Renal pelvis (tissue), 4 donors: ENCODE measurements around the gene SEMA6B. TPM values are rescaled to one million over a fixed set of nuclear protein-coding genes. Genes with fewer than 3 reads are reported as not detected.

Source experiments
- DNase-seq: peaks from one replicate; pipeline ENCODE4 v3.0.0-alpha.2; 2013
- polyA plus RNA-seq, 3 donors: library from polyadenylated mRNA; unstranded; fragments of 120-200 nt; gene quantifications; one replicate each; pipeline ENCODE4 v1.2.1, GENCODE V29; 2013; ENCODE audit not compliant: insufficient read length in 3 of 3

SEMA6B gene
- polyA plus RNA-seq, 3 donors = 2.5 to 3.9 (median 3.1) TPM

DNA sequence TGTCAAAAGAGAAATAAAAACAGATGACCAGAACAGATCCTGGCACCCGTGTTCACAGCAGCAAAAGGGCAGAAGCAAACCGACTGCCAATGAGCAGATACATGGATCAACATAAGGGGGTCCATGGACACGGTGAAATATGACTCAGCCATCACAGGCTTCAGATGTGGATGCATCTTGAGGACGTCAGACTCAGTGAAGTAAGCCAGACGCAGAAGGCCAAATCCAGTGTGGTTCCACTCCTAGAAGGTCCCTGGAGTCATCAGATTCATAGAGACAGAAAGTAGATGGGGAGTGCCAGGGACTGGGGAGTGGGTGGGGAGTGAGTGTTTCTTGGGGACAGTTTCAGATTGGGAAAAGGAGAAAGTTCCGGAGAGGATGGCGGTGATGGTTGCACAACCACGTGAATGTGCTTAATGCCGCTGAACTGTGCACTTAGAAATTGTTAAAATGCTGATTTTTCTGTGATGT, 28.8 kb upstream of the SEMA6B start:
- DNase-seq = no peak

DNA sequence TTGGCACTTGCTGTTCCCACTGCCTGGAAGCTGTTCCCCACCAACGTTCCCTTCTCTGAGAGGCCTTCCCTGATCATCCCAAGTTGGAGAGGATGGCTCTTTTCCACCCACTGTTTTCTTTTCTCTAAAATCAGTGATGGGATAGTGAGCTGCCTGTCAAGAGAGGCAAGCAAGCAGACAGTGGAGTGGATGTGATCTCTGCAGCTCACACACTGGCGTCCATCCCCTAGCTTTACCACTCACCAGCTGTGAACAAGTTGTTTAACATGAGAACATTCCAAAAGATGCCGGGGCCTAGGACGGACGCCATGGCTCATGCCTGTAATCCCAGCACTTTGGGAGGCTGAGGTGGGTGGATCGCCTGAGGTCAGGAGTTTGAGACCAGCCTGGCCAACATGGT, 28.0 kb upstream of the SEMA6B start:
- DNase-seq = no peak

DNA sequence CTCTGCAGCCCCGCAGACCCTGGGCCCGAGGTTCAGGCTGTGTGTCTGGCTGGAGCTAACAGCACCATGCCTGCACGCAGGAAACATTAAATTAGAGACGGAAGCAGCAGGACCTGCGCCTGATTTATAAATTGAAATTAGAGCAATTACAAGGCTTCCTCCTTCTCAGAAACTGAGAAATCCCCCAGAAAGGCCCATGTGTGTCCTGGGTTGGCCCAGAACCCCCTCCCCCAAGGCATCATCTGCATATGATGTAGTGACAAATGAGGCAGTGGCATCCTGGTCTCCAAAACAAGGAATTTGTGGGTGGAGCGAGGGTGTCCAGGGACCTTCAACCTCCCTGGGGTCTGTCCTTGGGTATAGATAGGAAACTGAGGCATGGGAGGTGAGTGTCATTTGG, 27.2 kb upstream of the SEMA6B start:
- no peak for DNase-seq

DNA sequence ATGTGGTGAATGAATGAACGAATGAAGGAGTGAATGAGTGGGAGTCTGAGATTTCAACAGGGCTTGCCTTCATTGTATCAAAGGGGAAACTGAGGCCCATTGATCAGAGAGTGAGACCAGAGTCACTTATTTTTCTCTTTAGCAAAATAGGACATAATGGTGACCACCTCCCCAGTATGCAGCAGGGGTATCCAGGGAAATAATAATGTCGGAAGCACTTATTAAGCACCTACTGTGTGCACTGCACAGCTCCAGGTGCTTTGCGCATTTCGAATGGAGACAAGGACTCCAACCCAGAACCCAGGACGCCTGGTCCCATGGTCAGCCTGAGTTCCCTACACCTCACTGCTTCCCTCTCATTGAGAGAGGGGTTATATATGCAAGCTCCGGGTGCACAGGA, 26.8 kb upstream of the SEMA6B start:
- DNase-seq = no peak

DNA sequence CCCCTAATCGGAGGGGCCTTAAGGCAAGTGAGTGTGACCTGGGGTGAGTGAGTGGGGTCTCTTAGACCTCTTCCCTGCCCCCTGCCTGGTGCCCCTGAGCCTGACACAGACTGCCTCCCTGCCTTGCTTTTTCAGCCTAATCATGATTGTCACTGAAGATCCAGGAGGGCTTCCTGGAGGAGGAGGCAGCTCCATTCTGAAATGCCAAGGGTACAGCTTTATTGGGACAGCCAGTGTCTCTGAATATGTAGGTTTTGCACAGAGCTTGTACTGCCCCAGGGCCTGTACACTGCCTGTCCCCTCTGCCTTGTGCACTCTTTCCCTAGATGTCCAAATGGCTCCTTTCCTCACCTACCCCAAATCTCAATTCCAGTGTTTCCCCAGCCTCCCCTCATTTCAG, 26.1 kb upstream of the SEMA6B start:
- DNase-seq = no peak

DNA sequence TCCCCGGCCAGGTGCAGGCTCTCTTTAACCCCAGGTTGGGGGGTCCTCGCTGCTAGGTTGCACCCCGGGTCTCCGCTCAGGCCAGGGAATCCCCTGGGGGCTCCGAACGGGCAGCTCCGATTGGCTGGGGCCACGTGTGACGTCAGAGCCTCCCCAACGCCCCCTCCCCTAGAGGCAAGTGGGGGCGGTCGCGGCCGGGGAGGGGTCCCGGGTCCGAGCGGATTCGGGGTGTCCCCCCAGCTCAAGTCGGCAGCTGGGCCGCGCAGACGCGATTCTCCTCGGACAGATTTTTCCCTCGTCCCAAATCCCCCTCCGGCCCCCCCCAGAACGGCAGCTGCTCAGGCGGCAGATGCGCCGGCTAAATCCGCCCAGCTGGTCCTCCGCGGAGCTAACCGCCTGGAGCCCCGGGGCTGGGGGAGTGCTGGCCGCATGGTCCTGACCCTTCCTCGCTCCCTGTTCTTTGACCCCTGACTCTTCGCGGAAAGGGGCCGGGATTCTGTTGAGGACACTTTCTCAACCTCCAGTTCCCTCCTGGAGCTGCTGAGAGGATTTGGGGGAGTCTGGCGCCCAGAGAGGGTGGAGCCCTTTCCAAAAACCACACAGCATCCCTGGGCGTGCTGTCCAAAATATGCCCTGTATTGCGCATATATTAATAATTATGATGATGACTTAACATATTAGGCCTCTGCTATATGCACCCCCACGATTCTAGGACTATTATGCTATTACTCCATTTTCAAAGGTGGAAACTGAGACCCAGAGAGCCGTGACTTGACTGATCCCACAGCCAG, 25.4 kb upstream of the SEMA6B start:
- DNase-seq = no peak

DNA sequence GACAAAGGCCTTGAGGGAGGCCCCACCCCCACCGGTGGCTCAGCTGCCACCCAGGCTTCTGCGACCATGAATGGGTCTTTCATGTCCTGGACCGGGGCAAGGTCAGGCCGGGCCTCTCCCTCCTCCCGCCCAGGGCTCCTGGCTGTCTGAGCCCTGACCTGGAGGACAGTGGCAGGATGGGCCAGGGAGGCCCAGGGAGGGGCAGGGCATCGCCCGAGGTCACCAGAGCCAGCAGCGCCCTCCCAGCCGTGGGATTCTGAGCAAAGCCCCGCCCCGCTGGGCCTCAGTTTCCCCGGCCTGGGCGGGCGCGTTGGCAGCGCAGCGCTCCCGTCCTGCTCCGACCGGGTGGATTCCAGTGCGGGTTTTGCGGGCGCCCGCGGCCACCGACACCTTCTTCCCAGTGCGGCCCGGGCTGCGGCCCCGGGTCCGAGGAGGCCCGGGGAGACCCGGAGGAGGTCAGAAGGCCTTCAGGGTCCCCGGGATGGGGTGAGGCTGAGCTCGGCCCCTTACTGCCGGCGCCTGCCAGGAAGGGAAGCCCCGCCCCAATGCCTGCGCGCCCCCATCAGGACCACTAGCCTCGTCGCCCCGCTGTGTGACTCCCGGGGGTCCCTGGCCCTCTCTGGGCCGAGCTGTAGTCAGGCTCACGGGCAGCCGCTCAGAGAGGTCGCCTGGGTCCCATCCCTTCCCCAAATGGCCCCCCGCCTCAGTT, 24.6 kb upstream of the SEMA6B start:
- no peak for DNase-seq

DNA sequence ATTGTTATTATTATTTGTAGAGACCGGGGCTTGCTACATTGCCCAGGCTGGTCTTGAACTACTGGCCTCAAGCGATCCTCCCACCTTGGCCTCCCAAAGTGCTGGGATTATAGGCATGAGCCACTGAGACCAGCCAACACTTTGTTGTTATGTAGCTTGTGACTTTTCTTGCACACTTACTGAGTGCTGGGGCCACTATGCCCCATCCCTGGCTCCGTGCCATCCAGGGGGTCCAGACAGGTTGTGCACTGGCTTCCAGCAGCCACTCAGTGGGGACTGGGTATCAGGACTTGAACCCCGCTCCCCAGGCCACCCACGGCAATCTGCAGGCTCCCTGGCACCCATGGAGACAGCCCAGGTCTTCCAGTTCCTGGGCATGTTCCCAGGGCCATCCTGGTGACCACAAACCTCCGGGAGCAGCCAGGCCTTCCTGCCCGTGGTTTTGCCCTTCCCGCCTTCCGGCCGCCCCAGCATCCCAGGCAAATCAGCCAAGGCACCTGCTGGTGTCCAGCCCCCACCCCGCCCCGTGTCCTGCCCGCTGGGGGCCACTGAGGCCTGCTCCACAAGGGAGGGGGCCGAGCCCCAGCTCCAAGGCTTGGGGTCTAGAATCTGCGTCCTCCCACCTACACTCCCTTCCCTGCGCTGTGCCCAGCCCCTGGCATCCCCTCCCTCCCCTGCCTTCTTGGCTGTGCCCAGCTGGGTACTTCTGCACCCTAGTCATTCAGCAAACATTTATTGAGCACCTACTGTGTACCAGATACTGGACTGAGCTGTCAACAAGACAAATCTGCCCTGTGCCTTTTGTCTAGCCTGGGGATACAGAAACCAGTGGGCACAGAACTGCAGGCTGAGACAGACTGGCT, 23.7 kb upstream of the SEMA6B start:
- DNase-seq = no peak

DNA sequence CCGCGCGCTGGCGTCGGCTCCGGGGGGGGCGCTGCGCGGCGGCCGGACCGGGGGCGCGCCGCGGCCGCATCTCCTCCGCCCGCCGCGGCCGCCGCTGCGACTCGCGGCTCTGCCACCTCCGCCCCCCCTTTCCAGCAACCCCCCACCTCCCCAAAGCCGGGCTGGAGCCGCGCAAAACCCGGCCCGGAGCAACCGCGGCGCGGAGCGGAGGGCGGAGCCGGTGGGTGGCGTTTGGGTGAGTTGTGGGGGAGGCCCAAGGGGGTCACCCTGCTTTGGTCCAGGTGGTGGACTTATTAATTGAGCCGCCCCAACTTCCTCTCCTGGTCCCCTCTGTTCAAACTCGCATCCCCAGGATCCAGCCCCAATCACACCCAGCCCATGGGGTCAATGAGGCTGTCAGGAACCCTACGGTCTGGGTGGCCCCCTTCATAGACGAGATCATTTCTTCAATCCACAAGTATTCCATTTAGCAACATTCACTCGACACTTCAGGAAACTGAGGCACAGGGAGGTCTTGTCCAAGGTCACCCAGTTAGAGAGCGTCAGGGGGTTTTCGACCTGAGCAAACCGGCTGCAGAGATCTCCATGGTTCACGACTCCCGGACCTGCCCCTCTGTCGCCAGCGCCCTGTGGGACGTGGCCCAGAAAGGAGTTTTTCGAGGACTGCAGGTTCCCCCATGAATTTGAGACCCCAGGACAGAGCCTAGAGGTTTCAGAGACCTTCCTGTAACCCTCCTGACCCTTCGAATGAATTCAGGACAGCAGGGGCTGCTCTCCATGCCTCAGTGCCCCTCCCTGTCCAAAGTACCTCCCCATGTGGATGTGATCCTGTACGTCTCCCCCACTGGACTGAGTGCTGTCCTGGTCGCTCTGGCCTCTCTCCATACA, 22.4 kb upstream of the SEMA6B start:
- no peak for DNase-seq

DNA sequence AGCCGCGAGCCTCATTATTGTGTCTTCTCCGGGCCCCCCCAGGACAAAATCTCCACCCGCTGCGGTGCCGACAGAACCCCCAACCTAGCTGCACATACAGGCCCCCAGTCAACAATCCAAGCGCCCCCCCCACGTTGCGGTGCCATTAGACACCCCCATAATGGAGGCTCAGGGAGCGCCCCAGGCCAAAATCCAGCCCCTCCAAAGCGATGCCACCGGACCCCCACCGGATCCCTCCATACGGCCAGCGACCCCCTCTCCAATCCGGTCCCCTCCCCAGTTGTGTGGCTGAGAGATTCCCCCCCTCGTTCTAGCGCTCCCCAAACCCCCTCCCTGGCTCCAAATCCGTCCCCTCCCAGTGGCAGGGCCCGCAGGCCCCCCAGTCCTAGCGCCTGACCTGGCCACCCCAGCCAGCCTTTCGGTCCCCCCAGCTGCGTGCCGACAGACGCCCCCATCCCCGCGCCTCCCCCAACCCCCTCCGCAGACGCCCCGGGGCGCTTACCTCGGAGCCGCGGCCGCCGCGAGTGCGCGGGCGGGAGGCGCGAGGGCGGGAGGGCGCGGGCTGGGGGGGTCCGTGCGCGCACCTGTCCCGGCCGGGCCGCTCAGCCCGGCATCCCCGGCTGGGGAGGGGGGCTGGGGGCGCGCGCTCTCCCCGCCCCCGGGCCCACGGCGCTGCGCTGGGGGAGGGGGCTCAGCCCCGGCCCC, 21.6 kb upstream of the SEMA6B start:
- DNase-seq = no peak

DNA sequence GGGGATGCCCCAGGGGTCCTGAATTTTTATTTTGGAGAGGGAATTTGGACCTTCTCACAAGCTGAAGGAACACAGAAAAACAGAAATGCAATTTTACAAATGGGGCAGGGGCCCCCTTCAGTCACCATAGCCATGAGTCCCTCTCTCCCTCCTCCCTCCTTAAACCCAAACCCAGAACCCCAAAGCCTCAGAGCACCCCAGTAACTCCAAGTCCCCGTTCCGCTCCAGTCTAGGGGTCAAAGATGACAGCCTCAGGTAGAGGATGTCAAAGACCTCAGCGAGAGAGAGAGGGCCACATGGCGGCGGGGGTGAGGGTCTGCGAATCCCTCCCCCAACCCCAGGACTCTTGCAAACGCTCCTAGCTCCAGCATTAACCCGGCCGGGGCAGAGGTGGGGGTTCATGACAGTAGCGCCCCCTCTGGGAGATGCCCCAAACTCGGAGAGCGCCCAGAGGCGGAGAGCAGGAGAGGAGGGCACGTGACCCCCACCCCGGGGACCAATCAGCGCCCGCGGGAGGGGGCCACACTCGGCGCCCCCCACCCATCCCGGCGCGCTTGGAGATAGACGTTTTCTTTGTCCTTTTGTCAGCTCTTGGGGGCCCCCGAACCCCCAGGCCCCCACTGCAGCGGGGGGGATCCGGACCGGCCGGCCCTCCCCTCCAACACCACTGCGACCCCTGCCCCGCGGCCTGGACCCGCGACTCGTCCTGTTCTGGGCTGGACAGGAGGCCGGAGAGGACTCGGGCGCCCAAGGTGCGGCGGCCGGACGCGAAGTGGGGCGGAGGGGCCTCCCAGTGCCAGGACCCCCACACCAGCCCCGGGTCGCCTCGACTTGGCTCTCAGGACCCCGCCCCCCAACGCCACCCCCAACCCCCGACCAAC, 20.8 kb upstream of the SEMA6B start:
- DNase-seq = no peak

DNA sequence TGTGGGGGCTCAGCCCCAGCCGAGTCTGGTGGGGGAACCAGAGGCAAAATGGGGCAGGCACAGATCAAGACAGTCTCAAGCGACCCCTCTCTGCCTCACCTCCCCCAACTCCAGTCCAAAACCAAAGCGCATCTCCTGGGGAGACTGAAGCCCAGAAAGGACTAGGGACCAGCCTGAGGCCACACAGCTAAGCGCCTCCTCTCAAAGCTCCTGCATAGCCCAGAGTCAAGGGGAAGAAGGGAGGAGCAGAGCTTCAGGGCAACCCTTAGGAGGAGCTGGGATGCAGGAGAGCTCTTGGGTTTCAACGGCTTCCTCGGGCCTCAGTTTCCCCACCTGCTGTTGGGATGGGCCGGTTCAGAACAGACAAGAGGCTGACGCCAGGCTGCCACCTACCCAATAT, 19.9 kb upstream of the SEMA6B start:
- no peak for DNase-seq

DNA sequence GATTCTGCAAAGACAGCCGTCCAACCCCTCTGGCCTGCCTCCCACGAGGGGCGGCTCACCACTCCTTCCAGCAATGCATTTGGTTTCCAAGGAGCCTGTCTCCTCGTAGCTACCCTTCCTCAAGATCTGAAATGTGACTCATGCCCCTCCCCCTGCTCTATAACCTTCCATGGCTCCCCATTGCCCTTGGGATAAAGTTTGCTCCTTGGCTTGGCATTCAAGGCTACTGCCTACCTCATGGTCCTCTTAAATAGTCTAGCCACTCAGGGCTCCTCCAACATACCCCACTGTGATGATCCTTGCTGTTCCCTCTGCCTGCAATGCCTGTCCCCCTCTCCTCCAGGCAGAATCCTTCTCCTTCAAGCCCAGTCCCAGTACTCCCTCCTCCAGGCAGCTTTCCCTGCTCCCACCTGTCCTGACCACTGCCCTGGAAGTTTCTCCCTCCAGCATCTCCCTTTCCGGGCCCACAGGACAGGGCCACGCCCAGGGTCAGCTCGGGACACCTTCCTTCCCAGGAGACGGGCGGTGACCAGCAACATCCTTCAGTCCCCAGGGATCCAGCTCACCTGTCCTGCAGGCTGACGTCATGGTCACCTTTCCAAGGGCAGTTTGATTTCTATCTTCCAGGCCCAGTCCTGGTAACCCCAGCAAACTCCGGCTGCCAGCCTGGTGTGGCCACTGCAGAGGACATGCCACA, 19.2 kb upstream of the SEMA6B start:
- DNase-seq = no peak

DNA sequence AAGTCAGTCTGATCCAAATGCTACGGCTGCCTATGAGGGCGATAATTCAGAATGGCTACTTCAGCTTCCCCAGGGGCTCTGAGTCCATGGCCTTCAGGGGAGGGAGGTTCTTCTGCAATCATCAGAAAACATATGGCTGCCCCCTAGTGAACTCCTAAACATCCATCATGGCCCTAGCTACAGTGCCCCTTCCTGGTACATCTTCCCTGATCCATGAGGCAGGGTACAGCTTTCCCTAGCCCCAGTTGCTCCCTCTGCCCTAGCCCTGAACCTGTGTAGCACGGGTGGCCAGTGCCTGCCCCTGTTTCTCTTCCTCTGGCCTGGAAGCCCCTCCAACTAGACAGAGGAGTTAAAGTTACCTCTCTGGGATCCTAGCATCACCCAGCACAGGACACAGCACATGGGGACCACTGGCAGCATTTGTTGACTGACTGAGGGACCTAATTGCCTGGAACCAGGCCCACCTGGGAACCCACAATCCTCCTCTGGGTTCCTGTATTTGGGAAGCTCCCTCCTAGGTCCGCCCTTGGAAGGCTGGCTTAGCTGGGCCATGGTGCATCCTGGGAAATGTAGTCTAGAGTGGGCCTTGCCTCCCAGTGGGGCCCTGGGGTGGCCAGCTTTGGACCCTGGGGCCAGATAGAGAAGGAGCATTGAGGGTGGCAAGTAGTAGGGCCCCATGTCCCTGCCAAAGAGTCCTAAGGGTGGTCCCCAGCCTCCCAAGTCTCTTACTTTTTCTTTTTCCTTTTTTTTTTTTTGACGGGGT, 17.7 kb upstream of the SEMA6B start:
- DNase-seq = no peak

DNA sequence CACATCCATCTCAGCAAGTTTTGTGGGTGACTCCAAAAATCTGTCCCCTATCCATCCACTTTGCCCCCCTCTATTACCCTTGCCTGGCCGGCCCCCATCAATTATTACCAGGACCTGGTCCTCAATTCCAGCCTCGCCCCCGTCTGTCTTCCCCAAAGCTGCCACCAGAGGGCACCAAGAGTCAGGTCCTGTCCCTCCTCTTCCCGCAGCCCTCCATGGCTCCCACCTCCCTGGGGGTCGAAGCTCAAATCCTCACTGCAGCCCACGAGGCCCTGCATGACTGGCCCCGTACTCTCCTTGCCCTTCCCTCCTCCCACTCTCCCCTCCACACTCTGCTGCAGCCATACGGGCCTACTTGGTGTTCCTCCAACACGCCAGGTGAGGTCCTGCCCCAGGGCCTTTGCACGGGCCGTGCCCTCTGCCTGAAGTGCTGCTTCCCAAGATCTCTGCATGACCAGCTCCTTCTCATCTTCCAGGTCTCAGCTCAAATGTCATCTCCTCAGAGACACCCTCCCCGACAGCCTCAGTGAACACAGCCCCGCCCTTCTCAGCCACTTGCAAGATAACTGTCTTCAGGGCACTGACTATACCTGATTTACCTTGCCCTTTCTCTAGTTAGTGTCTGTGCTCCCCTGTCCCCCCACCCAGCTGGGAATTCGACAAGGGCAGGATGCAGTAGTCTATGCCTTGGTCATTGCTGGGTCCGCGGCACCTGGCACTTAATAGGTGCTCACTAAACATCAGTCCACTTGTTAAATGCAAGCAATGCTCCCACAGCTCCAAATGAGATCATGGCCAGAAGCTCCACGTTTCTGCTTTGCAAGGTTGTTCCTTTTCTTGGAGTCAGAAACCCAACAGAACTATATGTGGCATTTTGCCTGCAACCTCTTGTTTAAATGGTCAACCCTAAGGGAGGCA, 16.8 kb upstream of the SEMA6B start:
- no peak for DNase-seq

DNA sequence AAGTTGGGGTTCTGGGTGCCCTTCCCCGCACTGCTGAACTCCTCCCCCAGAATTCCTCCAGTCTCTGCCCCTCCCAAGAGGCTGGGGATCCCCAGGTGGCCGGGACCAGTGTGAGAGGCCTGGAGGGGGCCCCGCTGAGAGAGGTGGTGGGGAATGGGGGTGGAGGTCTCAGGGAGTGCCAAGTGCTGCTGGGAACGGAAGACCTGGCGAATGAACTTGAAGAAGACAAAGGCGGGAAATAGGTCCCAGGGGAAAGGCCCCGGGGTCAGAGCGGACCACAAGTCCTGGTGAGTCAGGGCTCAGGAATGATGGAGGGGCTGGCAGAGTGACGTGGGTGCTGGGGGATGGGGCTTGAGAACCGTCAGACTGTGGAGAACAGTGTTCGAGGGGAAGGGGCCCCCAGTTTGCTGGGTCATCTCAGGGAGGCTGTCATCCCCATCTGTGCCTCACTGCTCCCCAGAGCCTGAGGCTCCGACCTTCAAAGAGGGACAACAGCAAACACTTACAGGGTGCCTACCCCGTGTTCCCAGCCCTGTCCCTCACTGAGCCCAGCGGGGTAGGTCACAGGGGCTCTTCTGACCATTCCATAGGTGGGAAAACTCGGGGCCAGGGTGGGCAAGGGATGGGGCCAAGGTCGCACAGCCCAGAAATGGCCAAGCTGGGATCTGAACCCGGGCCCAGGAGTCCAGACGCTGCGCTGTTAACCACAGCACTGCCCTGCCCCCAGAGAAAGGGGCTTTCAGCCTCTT, 16.0 kb upstream of the SEMA6B start:
- peak; percentile 69 for DNase-seq
